Midbrain (tissue), 1 donor: ENCODE measurements around the gene STPG2.

Experiments used
- DNase-seq: peaks from one replicate; lab custom pipeline; 2025; lab: John Stamatoyannopoulos, UW

STPG2 gene

GRCh38 chr4:98093662-98094061 lies 49.6 kb downstream of the STPG2 start:
- no peak for DNase-seq

DNA sequence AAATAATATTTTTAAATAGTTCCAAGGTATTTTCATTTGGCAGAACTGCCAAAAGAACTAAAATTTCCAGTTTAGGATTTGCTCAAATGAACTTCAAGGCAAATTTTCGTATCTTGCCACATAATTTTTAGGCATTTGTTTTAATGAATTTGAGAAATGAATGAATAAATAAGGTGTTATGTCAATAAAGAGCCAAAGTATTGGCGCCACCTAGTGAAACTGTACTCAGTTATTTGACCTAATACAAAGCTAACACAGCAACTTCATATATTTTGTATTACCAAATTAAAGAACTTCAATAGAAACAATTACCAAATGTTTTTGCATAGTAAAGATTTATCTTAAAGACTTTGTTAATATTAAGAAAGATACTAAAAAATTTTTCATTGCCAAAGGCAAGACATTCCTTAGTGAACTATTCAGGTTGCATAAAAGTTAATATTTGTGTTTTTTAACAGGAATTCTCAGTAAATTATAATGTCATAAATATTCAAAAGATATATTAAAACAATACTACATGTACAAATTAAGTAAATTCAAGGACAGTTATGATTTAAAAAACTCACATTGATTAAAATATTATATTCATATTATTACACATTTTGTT lies 50.3 kb downstream of the STPG2 start:
- peak; percentile 1 for DNase-seq

- DNase-seq: no peak
Observed at GRCh38 chr4:98081936-98082335, 61.3 kb downstream of the STPG2 start.

DNA sequence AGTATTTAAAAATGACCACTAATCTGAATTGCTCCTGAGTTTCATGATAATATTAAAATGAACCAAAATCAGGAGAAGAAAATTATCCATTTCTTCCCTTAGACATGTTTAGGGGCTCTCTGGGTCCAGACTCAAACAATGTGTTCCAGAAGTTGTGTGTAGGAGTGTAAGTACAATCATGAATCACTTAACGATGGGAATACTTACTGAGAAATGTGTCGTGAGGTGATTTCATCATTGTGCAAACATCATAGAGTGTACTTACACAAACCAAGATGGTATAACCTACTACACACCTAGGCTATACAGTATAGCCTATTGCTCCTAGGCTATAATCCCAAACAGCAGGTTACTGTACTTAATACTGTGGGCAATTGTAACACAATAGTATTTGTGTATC lies 74.8 kb downstream of the STPG2 start:
- no peak for DNase-seq

- DNase-seq: no peak
Observed at GRCh38 chr4:98055800-98056501, 87.3 kb downstream of the STPG2 start.

- no peak for DNase-seq
Observed at GRCh38 chr4:98046665-98047064, 96.6 kb downstream of the STPG2 start.

- no peak for DNase-seq
Observed at GRCh38 chr4:98030059-98030458, 113.2 kb downstream of the STPG2 start.

GRCh38 chr4:98027827-98028226 lies 115.4 kb downstream of the STPG2 start:
- DNase-seq: no peak

DNA sequence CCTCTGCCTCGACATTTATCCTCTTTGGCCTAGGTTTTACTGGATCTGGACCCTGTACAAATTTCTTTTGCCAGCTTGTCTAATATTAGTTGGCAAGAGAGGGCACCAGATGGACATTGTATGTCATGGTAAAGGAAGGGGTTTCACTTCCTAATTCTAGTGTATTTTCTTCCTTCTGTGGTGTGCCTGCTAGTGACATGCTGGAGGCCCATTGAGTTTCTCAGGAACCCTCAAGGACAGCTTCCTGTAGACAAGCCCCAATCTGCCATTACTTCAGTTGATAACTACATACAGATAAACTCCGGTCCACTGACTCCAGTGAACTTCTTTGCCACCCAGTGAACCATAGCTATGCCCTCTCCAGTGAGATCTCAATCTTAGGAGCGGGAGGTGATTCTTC lies 116.9 kb downstream of the STPG2 start:
- DNase-seq: no peak

- no peak for DNase-seq
Observed at GRCh38 chr4:98006814-98007412, 136.4 kb downstream of the STPG2 start.

DNA sequence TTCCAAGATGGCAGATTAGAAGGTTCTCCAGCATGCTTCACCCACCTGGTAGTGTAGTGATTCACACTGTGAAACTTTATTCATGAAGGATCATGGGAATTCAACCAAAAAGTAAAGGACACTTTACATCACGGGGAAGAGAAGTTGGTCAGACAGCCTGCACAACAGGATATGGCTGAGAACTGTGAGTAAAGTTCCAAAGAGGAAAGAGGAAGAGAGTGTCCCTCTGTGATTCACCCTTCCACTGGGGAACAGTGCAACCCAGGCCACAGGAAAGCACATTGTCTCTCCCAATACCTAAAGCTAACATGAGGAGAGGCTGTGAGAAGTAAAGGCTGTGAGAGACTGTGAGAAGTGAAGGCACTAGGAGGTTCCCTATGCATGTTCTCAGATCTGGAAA lies 137.2 kb downstream of the STPG2 start:
- no peak for DNase-seq

- no peak for DNase-seq
Observed at GRCh38 chr4:98000940-98001339, 142.3 kb downstream of the STPG2 start.

DNA sequence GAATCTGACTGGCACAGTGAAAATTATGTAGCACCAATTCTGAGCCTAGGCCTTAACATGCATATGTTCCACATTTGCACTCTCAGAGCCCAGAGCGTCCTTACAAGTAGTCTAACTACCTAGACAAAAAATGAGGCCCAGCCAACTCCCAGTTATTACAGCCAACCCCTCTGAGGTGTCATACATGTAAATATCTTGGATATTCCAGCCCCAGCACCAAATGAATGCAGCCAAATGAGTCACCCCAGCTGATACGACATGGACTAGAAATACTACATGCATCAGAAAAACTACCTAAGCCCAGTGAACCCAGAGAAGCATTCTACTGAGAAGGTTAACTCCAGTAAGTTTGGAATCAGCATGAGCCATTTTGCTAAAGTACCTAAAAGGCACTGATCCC lies 145.1 kb downstream of the STPG2 start:
- DNase-seq: no peak

DNA sequence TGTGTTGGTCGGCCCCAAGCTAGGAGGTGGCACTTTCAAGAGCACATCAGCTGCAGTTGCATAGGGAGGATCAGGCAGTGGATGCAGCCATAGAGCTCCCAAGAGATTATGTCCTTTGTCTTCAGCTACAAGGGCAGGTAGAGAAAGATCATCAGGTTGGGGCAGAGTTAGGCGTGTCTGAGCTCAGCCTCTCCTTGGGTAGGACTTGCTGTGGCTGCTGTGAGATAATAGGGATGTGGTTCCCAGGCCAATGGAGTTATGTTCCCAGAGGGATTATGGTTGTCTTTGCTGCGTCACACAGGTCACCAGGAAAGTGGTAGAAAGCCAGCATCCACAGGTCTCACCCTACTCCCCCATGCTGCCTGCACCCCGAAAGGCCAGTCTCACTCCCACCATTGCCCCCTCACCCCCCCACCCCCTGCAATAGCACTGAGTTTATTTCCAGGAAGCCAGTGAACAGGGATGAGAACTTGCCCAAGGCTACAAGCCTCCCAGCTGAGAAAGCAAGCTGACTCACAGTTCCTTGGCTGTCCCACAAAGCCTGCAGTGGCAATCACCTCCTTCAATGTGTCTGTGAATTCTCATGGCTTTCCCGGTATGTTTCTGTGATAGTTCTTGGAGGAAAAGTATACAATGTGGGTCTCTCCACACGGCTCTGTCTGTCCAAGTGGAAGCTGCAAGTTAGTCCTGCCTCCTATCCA lies 148.4 kb downstream of the STPG2 start:
- no peak for DNase-seq

GRCh38 chr4:97990409-97990808 lies 152.9 kb downstream of the STPG2 start:
- no peak for DNase-seq

DNA sequence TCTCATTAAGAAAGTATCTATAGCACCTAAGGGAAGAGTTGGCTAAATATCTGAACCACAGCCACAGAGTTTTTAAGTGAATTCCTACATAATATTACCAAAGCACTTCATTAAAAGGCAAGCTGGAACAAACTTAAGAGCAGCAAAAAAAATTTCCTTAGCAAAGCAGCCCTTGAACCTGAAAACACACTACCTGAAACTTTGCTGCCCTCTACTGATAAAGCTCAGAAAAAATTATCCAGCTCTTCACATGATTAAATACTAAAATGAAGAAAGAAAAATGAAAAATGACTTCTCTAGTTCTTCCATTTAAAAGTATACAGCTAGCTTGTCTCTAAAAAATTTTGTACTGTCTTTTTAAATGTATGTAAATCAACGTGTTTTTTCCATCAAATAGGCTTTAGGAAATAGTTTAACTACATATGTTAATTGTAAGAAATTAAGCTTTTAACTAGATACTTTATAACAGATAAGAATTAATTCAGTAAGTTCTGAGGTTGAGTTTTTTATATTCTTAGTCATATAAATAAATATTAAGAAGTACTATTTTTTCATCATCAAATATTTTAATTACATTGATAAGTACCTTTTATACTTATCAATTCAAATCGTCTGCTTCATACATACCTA lies 156.1 kb downstream of the STPG2 start:
- DNase-seq: peak; percentile 10

DNA sequence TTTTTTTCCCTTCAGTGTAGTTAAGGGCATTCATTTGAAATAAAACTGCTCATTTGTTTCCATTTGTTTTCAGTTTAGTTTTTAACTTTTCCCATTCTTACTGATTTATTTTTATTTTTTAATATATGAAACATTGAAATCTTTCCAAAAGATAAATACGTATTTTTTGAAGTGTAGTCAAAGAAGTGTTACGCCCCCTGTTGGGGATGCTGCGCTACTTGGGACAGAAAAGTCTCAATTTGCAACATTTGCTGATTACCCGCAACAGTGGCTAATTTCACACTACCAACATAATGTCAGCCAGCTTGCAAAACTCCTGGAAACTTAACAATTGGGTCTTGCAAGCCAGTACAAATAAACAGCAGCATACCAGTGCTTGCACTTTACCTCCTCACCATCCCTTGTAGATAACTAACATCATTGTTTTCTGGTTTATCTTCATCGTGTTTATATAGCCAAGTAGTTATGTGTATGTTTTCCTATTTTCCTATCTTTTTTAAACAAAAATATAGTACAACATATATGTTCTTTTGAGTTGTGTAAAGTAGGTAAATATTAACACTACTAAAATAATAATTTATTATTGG lies 158.6 kb downstream of the STPG2 start:
- DNase-seq: no peak

- no peak for DNase-seq
Observed at GRCh38 chr4:97978791-97979488, 164.3 kb downstream of the STPG2 start.

DNA sequence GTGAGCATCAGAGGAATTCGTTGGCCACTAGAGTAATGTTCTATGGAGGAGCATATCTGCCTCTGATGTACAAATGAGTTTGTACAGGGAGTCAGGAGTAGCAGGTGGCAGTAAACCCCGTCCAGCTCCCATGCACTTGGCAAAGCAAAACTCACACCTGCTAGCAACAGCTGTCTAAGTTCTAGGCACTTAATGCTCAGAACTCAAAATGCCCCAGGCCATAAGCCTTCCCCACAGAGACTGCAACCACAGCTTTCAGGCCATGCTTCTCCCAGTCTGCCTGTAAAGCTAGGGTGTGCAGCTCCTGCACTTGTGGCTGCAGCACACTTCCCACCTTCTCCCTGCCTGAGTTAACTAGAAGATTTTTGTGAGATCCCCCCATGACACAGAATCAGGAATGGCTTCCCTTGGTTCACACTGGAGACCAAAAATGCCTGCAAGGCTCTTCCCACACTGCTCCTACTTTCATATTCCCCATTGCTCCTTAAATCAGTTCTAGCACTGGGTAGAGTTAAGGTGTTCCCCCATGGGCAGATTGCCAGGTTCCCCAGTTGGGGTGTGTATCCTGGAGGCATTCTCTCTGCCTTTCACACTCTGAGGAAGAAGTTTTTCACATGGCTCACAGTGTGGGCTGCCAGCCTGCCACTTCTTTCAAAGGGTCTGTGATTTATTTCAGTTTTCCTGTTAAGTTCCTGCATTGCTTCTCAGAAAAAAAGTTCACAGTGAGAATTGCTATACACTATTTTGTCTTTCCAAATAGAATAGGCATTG lies 189.9 kb downstream of the STPG2 start:
- DNase-seq: no peak

DNA sequence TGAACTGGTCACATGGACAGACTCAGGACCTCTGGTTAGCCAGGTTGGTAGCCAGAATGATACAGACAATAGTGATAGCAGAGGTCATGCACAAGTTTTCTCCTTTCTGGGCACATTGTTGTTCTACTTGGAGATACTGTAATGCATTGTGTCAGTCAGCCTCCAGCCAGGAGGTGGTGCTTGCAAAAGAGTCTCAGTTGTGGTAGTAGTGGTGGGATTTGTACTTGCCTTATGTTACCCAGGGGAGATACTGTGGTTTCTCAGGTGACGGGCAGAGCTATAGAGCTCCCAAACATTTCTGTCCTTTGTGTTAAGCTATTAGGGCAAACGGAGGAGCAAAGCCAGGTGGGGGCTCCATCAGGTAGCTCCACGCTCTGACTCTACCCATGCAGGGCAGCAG lies 190.5 kb downstream of the STPG2 start:
- DNase-seq: no peak

GRCh38 chr4:97950836-97951235 lies 192.4 kb downstream of the STPG2 start:
- no peak for DNase-seq
